SK-N-SH (cell line): Measurements from ENCODE around the gene CCNG2. TPM values are rescaled to one million over a fixed set of nuclear protein-coding genes. Genes with fewer than 3 reads are reported as not detected.

Experiments
- CTCF ChIA-PET: fragments of 300-600, 350-600 bp; formaldehyde crosslinking; extraction: SDS; loops from one replicate; lab custom pipeline; 2021; lab: Yijun Ruan, JAX
- POLR2A ChIA-PET: fragments of 350-600 bp; sonication (Branson Sonifier 250); formaldehyde crosslinking; extraction: SDS; loops from one replicate; lab custom pipeline; 2020; ENCODE audit warnings: antibody characterized with exemption, inconsistent platforms; lab: Yijun Ruan, JAX
- DNase-seq: peaks from one replicate; pipeline ENCODE4 v3.0.0; 2012
- H2AFZ ChIP-seq: fragments of 200-600 bp; sonication (generic); 2 replicates; pipeline ENCODE4 v1.8.1; 2016; ENCODE audit warnings: antibody characterized with exemption, mild to moderate bottlenecking, low read depth
- H3F3A ChIP-seq: fragments of 200-600 bp; sonication (generic); replicated peaks from 2 replicates; pipeline ENCODE3; 2016; ENCODE audit warnings: antibody characterized with exemption, mild to moderate bottlenecking; ENCODE audit not compliant: insufficient read depth
- H3K27ac ChIP-seq, 2 experiments: fragments of 200-500 bp in 1 of 2; fragments of 200-600 bp in 1 of 2; sonication (Bioruptor generic) in 1 of 2; sonication (generic), shearing (Covaris generic) in 1 of 2; 2 replicates each; pipeline versions ENCODE4 v1.5.1 to v1.6.1; 2014 to 2016; ENCODE audit warnings: low read depth in 2 of 2, inconsistent platforms in 1 of 2, low read length in 1 of 2, mild to moderate bottlenecking in 1 of 2, mixed read lengths in 1 of 2
- H3K27me3 ChIP-seq: fragments of 200-600 bp; sonication (generic), shearing (Covaris generic); 2 replicates; pipeline ENCODE4 v1.6.1; 2016; ENCODE audit warnings: mixed run types; ENCODE audit not compliant: insufficient read depth
- H3K36me3 ChIP-seq, 2 experiments: fragments of 200-500 bp in 1 of 2; fragments of 200-600 bp in 1 of 2; sonication (Bioruptor generic) in 1 of 2; sonication (generic) in 1 of 2; replicated peaks in 1 of 2; 2 replicates each; pipeline versions ENCODE3 to v1.5.1; 2014 to 2016; ENCODE audit warnings: low read length in 1 of 2, mild to moderate bottlenecking in 1 of 2; ENCODE audit not compliant: insufficient read depth in 2 of 2, control insufficient read depth in 1 of 2
- H3K4me1 ChIP-seq, 2 experiments: fragments of 200-500 bp in 1 of 2; fragments of 200-600 bp in 1 of 2; sonication (Bioruptor generic) in 1 of 2; sonication (generic), shearing (Covaris generic) in 1 of 2; 2 replicates each; pipeline versions ENCODE4 v1.5.1 to v1.6.1; 2014 to 2016; ENCODE audit warnings: low read depth in 1 of 2, low read length in 1 of 2, mixed run types in 1 of 2; ENCODE audit not compliant: insufficient read depth in 2 of 2, control insufficient read depth in 1 of 2
- H3K4me2 ChIP-seq: fragments of 200-600 bp; sonication (generic), shearing (Covaris generic); 2 replicates; pipeline ENCODE4 v1.6.1; 2017; ENCODE audit warnings: mixed run types
- H3K4me3 ChIP-seq, 2 experiments: fragments of 200-500 bp in 1 of 2; fragments of 200-600 bp in 1 of 2; sonication (Bioruptor generic) in 1 of 2; sonication (generic), shearing (Covaris generic) in 1 of 2; 2 replicates each; pipeline versions ENCODE4 v1.5.1 to v1.8.1; 2014 to 2016; ENCODE audit warnings: low read depth in 2 of 2, inconsistent platforms in 1 of 2, low read length in 1 of 2, mild to moderate bottlenecking in 1 of 2, mixed read lengths in 1 of 2, moderate library complexity in 1 of 2
- H3K79me2 ChIP-seq: fragments of 200-600 bp; sonication (generic); 2 replicates; pipeline ENCODE4 v1.8.1; 2017; ENCODE audit warnings: mild to moderate bottlenecking; ENCODE audit not compliant: insufficient read depth
- H3K9ac ChIP-seq: fragments of 200-600 bp; sonication (generic); 2 replicates; pipeline ENCODE4 v1.6.1; 2017; ENCODE audit warnings: mixed run types
- H3K9me2 ChIP-seq: fragments of 200-600 bp; sonication (generic); 2 replicates; pipeline ENCODE4 v1.6.1; 2017; ENCODE audit warnings: mixed run types
- H3K9me3 ChIP-seq: fragments of 200-600 bp; sonication (generic); 2 replicates; pipeline ENCODE4 v1.6.1; 2017; ENCODE audit warnings: mixed run types, mild to moderate bottlenecking, moderate library complexity
- H4K20me1 ChIP-seq: fragments of 200-600 bp; sonication (generic); 2 replicates; pipeline ENCODE4 v1.6.1; 2017; ENCODE audit warnings: mild to moderate bottlenecking, mixed run types; ENCODE audit not compliant: insufficient read depth
- CTCF ChIP-seq: fragments of 200-600 bp; sonication (generic); IDR thresholded peaks from 2 replicates; pipeline ENCODE4 v1.6.1; 2017; ENCODE audit warnings: antibody characterized with exemption, mild to moderate bottlenecking, moderate library complexity
- ELF1 ChIP-seq: IDR thresholded peaks from 2 replicates; pipeline ENCODE4 v1.4.0; 2012
- EP300 ChIP-seq, 2 experiments: IDR thresholded peaks; 2 replicates each; pipeline versions ENCODE4 v1.4.0 to v1.6.1; 2012; ENCODE audit warnings: borderline replicate concordance in 1 of 2, low read depth in 1 of 2, low read length in 1 of 2
- EZH2phosphoT487 ChIP-seq: fragments of 200-600 bp; sonication (generic); IDR thresholded peaks from 2 replicates; pipeline ENCODE4 v1.6.1; 2017; ENCODE audit warnings: low read depth, mixed run types, mild to moderate bottlenecking, antibody characterized with exemption, moderate library complexity, borderline replicate concordance
- FOXM1 ChIP-seq: IDR thresholded peaks from 2 replicates; pipeline ENCODE4 v1.4.0; 2012; ENCODE audit warnings: low read depth, mild to moderate bottlenecking
- JUND ChIP-seq: IDR thresholded peaks from 2 replicates; pipeline ENCODE4 v1.4.0; 2012
- MAX ChIP-seq: IDR thresholded peaks from 2 replicates; pipeline ENCODE4 v1.4.0; 2012; ENCODE audit warnings: low read depth
- MEF2A ChIP-seq: IDR thresholded peaks from 2 replicates; pipeline ENCODE4 v1.4.0; 2012; ENCODE audit warnings: low read depth, borderline replicate concordance
- MXI1 ChIP-seq: IDR thresholded peaks from 2 replicates; pipeline ENCODE4 v1.6.1; 2012; ENCODE audit warnings: mild to moderate bottlenecking, low read depth, low read length, improper control_type of control experiment
- NFIC ChIP-seq: IDR thresholded peaks from 2 replicates; pipeline ENCODE4 v1.4.0; 2012; ENCODE audit warnings: borderline replicate concordance
- RAD21 ChIP-seq: IDR thresholded peaks from 2 replicates; pipeline ENCODE4 v1.6.1; 2012; ENCODE audit warnings: mild to moderate bottlenecking, low read length
- RCOR1 ChIP-seq: fragments of 150-350 bp; IDR thresholded peaks from 2 replicates; pipeline ENCODE4 v1.6.1; 2017; ENCODE audit warnings: antibody characterized with exemption, low read length
- RFX5 ChIP-seq: IDR thresholded peaks from 2 replicates; pipeline ENCODE4 v1.6.1; 2012; ENCODE audit warnings: mild to moderate bottlenecking, improper control_type of control experiment, low read length
- SIN3A ChIP-seq: IDR thresholded peaks from 2 replicates; pipeline ENCODE4 v1.6.1; 2012; ENCODE audit warnings: low read depth, mild to moderate bottlenecking, low read length, moderate library complexity, borderline replicate concordance
- TEAD4 ChIP-seq: IDR thresholded peaks from 2 replicates; pipeline ENCODE4 v1.4.0; 2012; ENCODE audit warnings: mild to moderate bottlenecking, borderline replicate concordance; ENCODE audit not compliant: insufficient read depth
- USF1 ChIP-seq: IDR thresholded peaks from 2 replicates; pipeline ENCODE4 v1.4.0; 2012; ENCODE audit warnings: low read depth, borderline replicate concordance
- WGBS: methylation state at CpG from one replicate; pipeline ENCODE4 v1.1.6; 2017; ENCODE audit warnings: low lambda C conversion rate; 5-methylcytosine and 5-hydroxymethylcytosine counted together
- polyA plus RNA-seq, 3 experiments: library from polyadenylated mRNA; depleted of rRNA; stranded (reverse); fragments of >200 nt; gene quantifications; 2 replicates each; pipeline ENCODE4 v1.2.3, GENCODE V29; 2012
- TF ChIP-seq, protein P1 (sequence below): fragments of 150-350 bp; IDR thresholded peaks from 2 replicates; pipeline ENCODE4 v1.6.1; 2016; ENCODE audit warnings: mild to moderate bottlenecking, low read depth, low read length
- TF ChIP-seq, protein P2 (sequence below): fragments of 150-350 bp; IDR thresholded peaks from 2 replicates; pipeline ENCODE4 v1.6.1; 2017; ENCODE audit warnings: antibody characterized with exemption, low read length, low read depth, borderline replicate concordance
- TF ChIP-seq, protein P3 (sequence below): IDR thresholded peaks from 2 replicates; pipeline ENCODE4; 2012

Gene CCNG2
- polyA plus RNA-seq, 1 of the 3 experiments (the other 2 are of a cell fraction) = 8.9 TPM

DNA sequence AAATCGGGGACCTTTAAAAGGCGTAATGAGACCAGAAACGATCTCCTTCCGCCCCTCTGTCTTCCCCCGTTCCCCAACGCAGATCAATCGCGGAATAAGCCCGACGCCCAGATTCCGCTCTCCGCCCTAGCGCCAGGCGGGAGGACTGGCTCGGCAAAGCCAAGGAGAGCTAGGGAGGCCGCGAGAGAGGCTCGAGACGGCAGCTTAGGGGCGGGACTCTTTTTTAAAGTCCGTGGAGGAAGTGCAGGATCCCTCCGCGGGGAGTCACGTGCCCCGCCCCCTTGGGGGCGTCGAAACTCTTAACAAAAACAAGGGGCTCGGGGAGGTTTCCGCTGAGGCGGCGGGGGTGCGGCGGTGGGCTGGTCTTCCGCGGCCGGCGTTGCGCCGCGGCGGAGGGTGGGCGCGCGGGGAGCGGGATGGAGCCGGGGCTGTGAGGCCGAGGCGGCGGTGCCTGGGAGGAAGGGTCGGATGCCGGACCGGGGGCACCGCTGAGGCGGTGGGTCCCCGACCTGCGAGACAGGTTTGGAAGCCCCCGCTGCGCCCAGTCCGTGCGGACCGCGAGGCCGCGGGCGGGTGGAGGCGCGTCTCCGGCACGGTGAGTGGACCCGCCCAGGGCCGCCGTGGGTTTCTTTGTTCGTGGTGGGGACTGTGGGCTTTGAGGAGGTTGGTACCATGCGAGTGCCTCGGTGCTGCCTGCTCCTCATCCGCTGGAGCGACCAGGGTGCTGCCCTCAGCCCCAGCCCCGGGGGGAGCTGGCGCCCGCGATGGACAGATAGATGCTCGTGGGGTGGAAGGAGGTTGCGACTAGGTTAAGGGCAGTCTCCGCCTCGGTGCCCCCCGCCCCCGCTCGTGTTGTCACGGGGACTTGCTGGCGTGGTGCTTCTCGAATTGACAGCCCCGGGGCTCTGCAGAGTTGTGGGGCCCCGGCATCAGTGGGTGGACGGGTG lies at the start of gene CCNG2 (continued):
- peak; percentile 67 for TF ChIP-seq MXI1
- peak; percentile 61 for TF ChIP-seq ELF1
- TF ChIP-seq, protein P1, sequence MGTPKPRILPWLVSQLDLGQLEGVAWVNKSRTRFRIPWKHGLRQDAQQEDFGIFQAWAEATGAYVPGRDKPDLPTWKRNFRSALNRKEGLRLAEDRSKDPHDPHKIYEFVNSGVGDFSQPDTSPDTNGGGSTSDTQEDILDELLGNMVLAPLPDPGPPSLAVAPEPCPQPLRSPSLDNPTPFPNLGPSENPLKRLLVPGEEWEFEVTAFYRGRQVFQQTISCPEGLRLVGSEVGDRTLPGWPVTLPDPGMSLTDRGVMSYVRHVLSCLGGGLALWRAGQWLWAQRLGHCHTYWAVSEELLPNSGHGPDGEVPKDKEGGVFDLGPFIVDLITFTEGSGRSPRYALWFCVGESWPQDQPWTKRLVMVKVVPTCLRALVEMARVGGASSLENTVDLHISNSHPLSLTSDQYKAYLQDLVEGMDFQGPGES = no peak
- TF ChIP-seq RCOR1 = 0 out of 2 replicates have a peak, but pooled peaks have one; percentile 2
- TF ChIP-seq JUND = peak; percentile 37; the same call in 1 of the 2 replicates
- TF ChIP-seq, protein P2, sequence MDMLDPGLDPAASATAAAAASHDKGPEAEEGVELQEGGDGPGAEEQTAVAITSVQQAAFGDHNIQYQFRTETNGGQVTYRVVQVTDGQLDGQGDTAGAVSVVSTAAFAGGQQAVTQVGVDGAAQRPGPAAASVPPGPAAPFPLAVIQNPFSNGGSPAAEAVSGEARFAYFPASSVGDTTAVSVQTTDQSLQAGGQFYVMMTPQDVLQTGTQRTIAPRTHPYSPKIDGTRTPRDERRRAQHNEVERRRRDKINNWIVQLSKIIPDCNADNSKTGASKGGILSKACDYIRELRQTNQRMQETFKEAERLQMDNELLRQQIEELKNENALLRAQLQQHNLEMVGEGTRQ = peak; percentile 50; the same call in 1 of the 2 replicates
- no peak; the same call in 1 of the 2 replicates for TF ChIP-seq NFIC
- no peak for TF ChIP-seq MEF2A
- TF ChIP-seq CTCF = no peak

DNA sequence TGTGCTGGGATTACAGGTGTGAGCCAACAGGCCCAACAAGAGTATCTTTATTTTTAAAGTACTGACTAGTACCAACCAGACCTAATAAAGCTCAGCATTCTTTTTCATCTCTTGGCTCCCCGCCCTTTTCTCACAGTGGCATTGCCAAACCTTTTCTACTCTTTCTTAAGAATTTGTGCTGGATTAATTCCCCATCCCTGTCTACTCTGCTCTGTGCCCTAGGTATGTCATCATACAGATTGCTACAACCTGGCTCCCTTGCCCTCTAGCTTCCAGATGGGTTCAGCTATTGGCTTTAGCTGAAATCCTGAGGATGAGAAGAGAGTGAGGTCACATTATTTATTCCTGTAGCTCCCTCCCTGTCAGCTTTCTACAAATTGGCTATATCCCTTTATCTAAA lies 46.3 kb upstream of the CCNG2 start:
- Histone ChIP-seq H3K36me3 (no peaks in the 10 kb centered on the region), H3F3A (no peaks in the 10 kb centered on the region), H3K4me3 (no peak overlapping the region), H3K4me2 (no peak overlapping the region), H3K27me3 (no peaks in the 10 kb centered on the region; the same call in 1 of the 2 replicates), H2AFZ (no peak overlapping the region), H3K9me3 (no peaks in the 10 kb centered on the region), H3K79me2 (no peaks in the 10 kb centered on the region), H3K4me1 (no peaks in the 10 kb centered on the region), H3K9ac (no peak overlapping the region), H3K27ac (no peak overlapping the region), H3K9me2 (no peaks in the 10 kb centered on the region), H4K20me1 (no peaks in the 10 kb centered on the region)
- TF ChIP-seq ELF1 (no peak), SIN3A (no peak), MAX (no peak), RFX5 (no peak), EP300 (IDR thresholded peaks at IDR 0.05; ENCODE audit: borderline replicate concordance in 1 of 2, low read depth in 1 of 2, low read length in 1 of 2) (no peak), FOXM1 (no peak), EZH2phosphoT487 (no peak), RAD21 (no peak), USF1 (no peak), TEAD4 (no peak), NFIC (no peak)
- TF ChIP-seq, protein P3, sequence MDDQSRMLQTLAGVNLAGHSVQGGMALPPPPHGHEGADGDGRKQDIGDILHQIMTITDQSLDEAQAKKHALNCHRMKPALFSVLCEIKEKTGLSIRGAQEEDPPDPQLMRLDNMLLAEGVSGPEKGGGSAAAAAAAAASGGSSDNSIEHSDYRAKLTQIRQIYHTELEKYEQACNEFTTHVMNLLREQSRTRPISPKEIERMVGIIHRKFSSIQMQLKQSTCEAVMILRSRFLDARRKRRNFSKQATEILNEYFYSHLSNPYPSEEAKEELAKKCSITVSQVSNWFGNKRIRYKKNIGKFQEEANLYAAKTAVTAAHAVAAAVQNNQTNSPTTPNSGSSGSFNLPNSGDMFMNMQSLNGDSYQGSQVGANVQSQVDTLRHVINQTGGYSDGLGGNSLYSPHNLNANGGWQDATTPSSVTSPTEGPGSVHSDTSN = no peak
- WGBS = 75% methylated on average over 1 of the region's 1 CpG
- no peak for DNase-seq
- ChIA-PET CTCF (interaction anchor here (2.0 to 3.4 kb wide), 2 partner anchors 15 to 92 kb away, joined by 6 to 10 read pairs; no protein-coding TSS in a partner anchor), POLR2A (no interaction called here)
